ENCODE data around the gene ERBB4. TPM values are rescaled to one million over a fixed set of nuclear protein-coding genes. Genes with fewer than 3 reads are reported as not detected.

ERBB4 gene
- total RNA-seq, 4 donors from 2014 or later, result 0.04 to 0.57 (median 0.35) TPM; not detected in 1

GRCh38 chr2:211955648-211956047, 583.0 kb downstream of the ERBB4 start:
- Histone ChIP-seq H3K27ac (no peak overlapping the region), H3K9me3 (no peaks in the 10 kb centered on the region), H3K36me3 (no peaks in the 10 kb centered on the region), H3K4me3 (no peak overlapping the region), H3K4me1 (no peaks in the 10 kb centered on the region), H3K27me3 (no peaks in the 10 kb centered on the region)
- TF ChIP-seq POLR2A (IDR thresholded peaks at IDR 0.05) (no peak), CTCF (IDR thresholded peaks at IDR 0.05) (no peak)
- DNase-seq, result no peak
- 85 to 87% methylated on average over 1 of the region's 1 CpG for WGBS, 2 donors
- intact Hi-C loops (cut with DNase I), result no loop called here

- Histone ChIP-seq H3K27me3 (no peaks in the 10 kb centered on the region), H3K36me3 (no peaks in the 10 kb centered on the region), H3K9me3 (no peaks in the 10 kb centered on the region), H3K4me1 (no peaks in the 10 kb centered on the region), H3K27ac (no peak overlapping the region), H3K4me3 (no peak overlapping the region)
- no peak for DNase-seq
- intact Hi-C loops (cut with DNase I), result no loop called here
- 57 to 77% methylated on average over 2 of the region's 2 CpGs for WGBS, 2 donors
- TF ChIP-seq POLR2A (IDR thresholded peaks at IDR 0.05), result no peak
- TF ChIP-seq CTCF (IDR thresholded peaks at IDR 0.05), result no peak
Observed at GRCh38 chr2:211948932-211949331, 589.7 kb downstream of the ERBB4 start.

- intact Hi-C loops (cut with DNase I), result no loop called here
- no peaks in the 10 kb centered on the region for H3K27me3 ChIP-seq
- no peak for TF ChIP-seq POLR2A (IDR thresholded peaks at IDR 0.05)
- no peak for TF ChIP-seq CTCF (IDR thresholded peaks at IDR 0.05)
- DNase-seq, result no peak
- no peaks in the 10 kb centered on the region for H3K9me3 ChIP-seq
- H3K4me1 ChIP-seq, result no peaks in the 10 kb centered on the region
- no peaks in the 10 kb centered on the region for H3K36me3 ChIP-seq
- 0% methylated on average over 1 of the region's 1 CpG for WGBS, 2 donors
- no peak overlapping the region for H3K4me3 ChIP-seq
- no peak overlapping the region for H3K27ac ChIP-seq
Observed at GRCh38 chr2:211946960-211947359, 591.6 kb downstream of the ERBB4 start.

GRCh38 chr2:211944572-211944971, 594.0 kb downstream of the ERBB4 start:
- no peaks in the 10 kb centered on the region for H3K4me1 ChIP-seq
- no peaks in the 10 kb centered on the region for H3K36me3 ChIP-seq
- TF ChIP-seq CTCF (IDR thresholded peaks at IDR 0.05) (no peak), POLR2A (IDR thresholded peaks at IDR 0.05) (no peak)
- intact Hi-C loops (cut with DNase I), result no loop called here
- 86 to 90% methylated on average over 1 of the region's 1 CpG for WGBS, 2 donors
- H3K27ac ChIP-seq, result no peak overlapping the region
- no peaks in the 10 kb centered on the region for H3K9me3 ChIP-seq
- no peaks in the 10 kb centered on the region for H3K27me3 ChIP-seq
- DNase-seq, result no peak
- no peak overlapping the region for H3K4me3 ChIP-seq

GRCh38 chr2:211942153-211942552, 596.4 kb downstream of the ERBB4 start:
- Histone ChIP-seq H3K9me3 (no peaks in the 10 kb centered on the region), H3K27ac (no peak overlapping the region), H3K4me1 (no peaks in the 10 kb centered on the region), H3K27me3 (no peaks in the 10 kb centered on the region), H3K4me3 (no peak overlapping the region), H3K36me3 (no peaks in the 10 kb centered on the region)
- DNase-seq, result no peak
- 65 to 71% methylated on average over 2 of the region's 2 CpGs for WGBS, 2 donors
- TF ChIP-seq POLR2A (IDR thresholded peaks at IDR 0.05), result no peak
- no peak for TF ChIP-seq CTCF (IDR thresholded peaks at IDR 0.05)
- intact Hi-C loops (cut with DNase I), result no loop called here

All from esophagus squamous epithelium (tissue), 5 donors.